ENCODE data around the gene HES3.

Gene HES3

GRCh38 chr1:6280761-6281451 lies 36.9 kb downstream of the HES3 start:
- CTCF ChIA-PET = interaction anchor here (1.2 to 2.2 kb wide), 2 partner anchors 33 to 124 kb away, joined by 4 to 6 read pairs; no protein-coding TSS in a partner anchor
- H3K36me3 Mint-ChIP-seq = no peaks in the 10 kb centered on the region
- DNase-seq = no peak
- H3K4me3 Mint-ChIP-seq = no peak overlapping the region
- no peaks in the 10 kb centered on the region for H3K27me3 Mint-ChIP-seq
- no peaks in the 10 kb centered on the region for H3K4me1 Mint-ChIP-seq
- no peak overlapping the region for H3K27ac Mint-ChIP-seq
- H3K9me3 Mint-ChIP-seq = no peaks in the 10 kb centered on the region

GRCh38 chr1:6281511-6282402 lies 37.8 kb downstream of the HES3 start:
- Mint-ChIP-seq H3K4me3 (no peak overlapping the region), H3K27me3 (no peaks in the 10 kb centered on the region), H3K4me1 (no peaks in the 10 kb centered on the region), H3K36me3 (no peaks in the 10 kb centered on the region), H3K27ac (no peak overlapping the region), H3K9me3 (no peaks in the 10 kb centered on the region)
- CTCF ChIA-PET = interaction anchor here (2.2 kb wide), 1 partner anchor 34 kb away, joined by 6 read pairs; no protein-coding TSS in a partner anchor
- DNase-seq = no peak

- H3K27ac Mint-ChIP-seq = no peak overlapping the region
- H3K27me3 Mint-ChIP-seq = no peaks in the 10 kb centered on the region
- CTCF ChIA-PET = interaction anchor here (2.2 kb wide), 1 partner anchor 35 kb away, joined by 6 read pairs; no protein-coding TSS in a partner anchor
- no peaks in the 10 kb centered on the region for H3K4me1 Mint-ChIP-seq
- no peaks in the 10 kb centered on the region for H3K9me3 Mint-ChIP-seq
- no peaks in the 10 kb centered on the region for H3K36me3 Mint-ChIP-seq
- DNase-seq = no peak
- H3K4me3 Mint-ChIP-seq = no peak overlapping the region
Observed at GRCh38 chr1:6282577-6283270, 38.7 kb downstream of the HES3 start.

DNA sequence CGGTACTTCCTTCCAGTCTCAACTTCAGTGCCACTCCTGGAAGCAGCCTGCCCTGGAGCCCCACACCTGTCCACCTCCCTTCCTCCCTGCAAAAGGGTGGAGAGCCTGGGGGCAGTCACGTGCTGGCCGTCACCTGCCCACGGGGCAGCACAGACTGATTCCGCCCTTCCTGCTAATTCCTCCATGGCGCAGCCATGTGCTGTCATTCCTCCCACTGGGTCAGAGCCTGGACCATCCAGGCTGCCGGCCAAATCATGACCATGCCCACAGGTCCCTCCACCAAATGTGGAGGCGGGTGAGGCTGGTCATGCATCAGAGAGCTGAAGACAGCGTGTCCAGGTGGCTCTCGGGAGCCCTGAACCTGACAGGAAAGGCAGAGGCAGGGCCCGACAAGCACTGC lies 41.4 kb downstream of the HES3 start:
- Mint-ChIP-seq H3K4me3 (no peak overlapping the region), H3K36me3 (no peaks in the 10 kb centered on the region), H3K9me3 (no peaks in the 10 kb centered on the region), H3K27ac (no peak overlapping the region), H3K4me1 (no peaks in the 10 kb centered on the region), H3K27me3 (no peaks in the 10 kb centered on the region)
- DNase-seq = no peak
- CTCF ChIA-PET = interaction anchor here (1.3 kb wide), 1 partner anchor 39 kb away, joined by 3 read pairs; no protein-coding TSS in a partner anchor

- H3K27ac Mint-ChIP-seq = no peak overlapping the region
- CTCF ChIA-PET = no interaction called here
- no peaks in the 10 kb centered on the region for H3K27me3 Mint-ChIP-seq
- no peak overlapping the region for H3K4me3 Mint-ChIP-seq
- DNase-seq = no peak
- H3K4me1 Mint-ChIP-seq = no peaks in the 10 kb centered on the region
- H3K36me3 Mint-ChIP-seq = no peaks in the 10 kb centered on the region
- no peaks in the 10 kb centered on the region for H3K9me3 Mint-ChIP-seq
Observed at GRCh38 chr1:6286266-6286665, 42.3 kb downstream of the HES3 start.

- CTCF ChIA-PET = no interaction called here
Observed at GRCh38 chr1:6287029-6287428, 43.0 kb downstream of the HES3 start.

GRCh38 chr1:6287431-6287886 lies 43.5 kb downstream of the HES3 start:
- DNase-seq = no peak
- CTCF ChIA-PET = no interaction called here
- Mint-ChIP-seq H3K9me3 (no peaks in the 10 kb centered on the region), H3K27ac (no peak overlapping the region), H3K4me3 (no peak overlapping the region), H3K27me3 (no peaks in the 10 kb centered on the region), H3K36me3 (no peaks in the 10 kb centered on the region), H3K4me1 (no peaks in the 10 kb centered on the region)

More at GRCh38 chr1:6287029-6287428, 43.0 kb downstream of the HES3 start:
- no peak for DNase-seq
- no peaks in the 10 kb centered on the region for H3K36me3 Mint-ChIP-seq
- no peaks in the 10 kb centered on the region for H3K9me3 Mint-ChIP-seq
- no peaks in the 10 kb centered on the region for H3K4me1 Mint-ChIP-seq
- H3K4me3 Mint-ChIP-seq = no peak overlapping the region
- H3K27me3 Mint-ChIP-seq = no peaks in the 10 kb centered on the region
- no peak overlapping the region for H3K27ac Mint-ChIP-seq

- no peak for DNase-seq
- CTCF ChIA-PET = no interaction called here
- H3K27me3 Mint-ChIP-seq = no peaks in the 10 kb centered on the region
- no peak overlapping the region for H3K4me3 Mint-ChIP-seq
- no peaks in the 10 kb centered on the region for H3K4me1 Mint-ChIP-seq
- H3K27ac Mint-ChIP-seq = no peak overlapping the region
- peaks cover under 1% of the 10 kb centered on the region for H3K36me3 Mint-ChIP-seq
- H3K9me3 Mint-ChIP-seq = no peaks in the 10 kb centered on the region
Observed at GRCh38 chr1:6288026-6288425, 44.0 kb downstream of the HES3 start.

GRCh38 chr1:6288665-6289064 lies 44.7 kb downstream of the HES3 start:
- H3K9me3 Mint-ChIP-seq = no peaks in the 10 kb centered on the region
- no peaks in the 10 kb centered on the region for H3K4me1 Mint-ChIP-seq

DNA sequence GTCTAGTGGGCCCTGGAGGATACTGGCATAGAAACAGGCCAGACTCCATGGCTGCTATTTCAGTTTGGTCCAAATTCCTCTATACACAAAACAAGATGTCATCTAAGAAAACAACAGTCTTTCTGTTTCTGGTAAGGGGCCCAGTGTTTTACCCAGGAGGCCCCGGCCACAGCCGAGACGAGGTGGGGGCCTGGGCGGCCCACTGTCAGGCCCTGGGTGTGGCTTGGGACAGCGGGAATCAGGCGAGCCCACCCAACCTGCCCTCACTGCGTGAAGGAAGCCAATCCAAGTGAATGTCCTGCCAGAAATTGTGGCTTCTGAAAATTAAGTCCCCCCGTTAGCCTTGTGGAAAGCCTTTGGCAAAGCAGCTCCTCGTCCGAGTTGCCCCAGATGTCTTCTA lies 48.1 kb downstream of the HES3 start:
- CTCF ChIA-PET = no interaction called here
- H3K9me3 Mint-ChIP-seq = no peaks in the 10 kb centered on the region
- no peak overlapping the region for H3K4me3 Mint-ChIP-seq
- H3K36me3 Mint-ChIP-seq = peaks cover 12% of the 10 kb centered on the region
- peaks cover 6% of the 10 kb centered on the region for H3K4me1 Mint-ChIP-seq
- H3K27me3 Mint-ChIP-seq = no peaks in the 10 kb centered on the region
- DNase-seq = no peak
- no peak overlapping the region for H3K27ac Mint-ChIP-seq

More at GRCh38 chr1:6288665-6289064, 44.7 kb downstream of the HES3 start:
- CTCF ChIA-PET = no interaction called here
- Mint-ChIP-seq H3K36me3 (peaks cover 7% of the 10 kb centered on the region), H3K27ac (no peak overlapping the region), H3K4me3 (no peak overlapping the region), H3K27me3 (no peaks in the 10 kb centered on the region)
- no peak for DNase-seq

- Mint-ChIP-seq H3K4me1 (peaks cover 6% of the 10 kb centered on the region), H3K9me3 (no peaks in the 10 kb centered on the region), H3K27ac (no peak overlapping the region), H3K4me3 (no peak overlapping the region), H3K36me3 (peaks cover 12% of the 10 kb centered on the region), H3K27me3 (no peaks in the 10 kb centered on the region)
- no peak for DNase-seq
- CTCF ChIA-PET = interaction anchor here (0.5 kb wide), 1 partner anchor 54 kb away, joined by 3 read pairs; no protein-coding TSS in a partner anchor
Observed at GRCh38 chr1:6294080-6294889, 50.3 kb downstream of the HES3 start.

DNA sequence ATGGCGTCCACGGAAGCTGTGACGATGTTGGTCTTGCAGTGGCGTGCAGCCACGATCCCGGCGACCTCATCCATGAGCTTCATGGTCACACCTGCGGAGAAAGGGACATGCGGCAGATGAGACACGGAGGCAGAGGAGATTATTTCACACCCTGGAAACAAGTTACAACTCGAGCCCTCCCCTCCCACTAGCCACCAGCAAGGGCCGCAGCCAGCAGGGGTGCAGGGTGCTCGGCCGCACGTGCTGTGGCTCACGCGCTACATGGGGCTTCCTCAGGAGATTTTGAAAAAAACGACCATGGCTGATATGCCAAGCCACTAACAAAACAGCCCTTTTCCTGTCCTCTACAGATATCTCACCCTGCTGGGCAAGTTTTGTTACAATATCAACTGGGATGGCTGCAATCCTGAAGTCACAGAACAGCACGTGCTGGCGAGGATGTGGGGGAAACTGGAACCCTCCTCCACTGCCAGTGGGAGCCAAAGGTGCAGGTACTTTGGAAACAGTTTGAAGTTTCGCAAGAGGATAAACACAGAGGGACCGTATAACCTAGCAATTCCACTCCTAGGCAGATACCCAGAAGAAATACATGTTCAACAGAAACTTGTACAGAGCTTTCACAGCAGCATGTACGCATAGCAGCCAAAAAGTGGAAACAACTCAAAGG lies 51.0 kb downstream of the HES3 start:
- H3K36me3 Mint-ChIP-seq = peaks cover 12% of the 10 kb centered on the region
- H3K27ac Mint-ChIP-seq = no peak overlapping the region
- DNase-seq = no peak
- CTCF ChIA-PET = no interaction called here
- H3K4me1 Mint-ChIP-seq = peaks cover 6% of the 10 kb centered on the region
- H3K27me3 Mint-ChIP-seq = no peaks in the 10 kb centered on the region
- H3K9me3 Mint-ChIP-seq = no peaks in the 10 kb centered on the region
- H3K4me3 Mint-ChIP-seq = no peak overlapping the region

Data from activated naive CD4-positive, alpha-beta T cell treated with anti-CD3 and anti-CD28 coated beads, Interleukin-2, amount 10 ng/mL, durations not matched to agents 7 days and 5 days (primary cell).